HepG2 (cell line): ENCODE data around the gene GFPT1.

Experiments used
- ARHGAP35 ChIP-seq: sonication (generic); formaldehyde crosslinking; IDR thresholded peaks from 2 replicates; pipeline ENCODE4 v1.9.0; 2022; ENCODE audit warnings: mild to moderate bottlenecking, inconsistent platforms, moderate library complexity, missing genetic modification reagents, borderline replicate concordance
- JUND ChIP-seq: sonication (generic); formaldehyde crosslinking; IDR thresholded peaks from 2 replicates; pipeline ENCODE4 v1.8.0; 2022; ENCODE audit warnings: mild to moderate bottlenecking, missing genetic modification reagents
- RBM22 ChIP-seq: fragments of 200-400 bp; formaldehyde crosslinking; optimal IDR thresholded peaks from 2 replicates; pipeline ENCODE3; 2017; ENCODE audit warnings: mild to moderate bottlenecking, low read length, moderate library complexity
- TF ChIP-seq, protein P1 (sequence below), 2 experiments: IDR thresholded peaks; 2 replicates each; pipeline ENCODE4 v1.6.1; 2011 to 2012; ENCODE audit warnings: low read length in 2 of 2, borderline replicate concordance in 1 of 2, low read depth in 1 of 2, mild to moderate bottlenecking in 1 of 2, moderate library complexity in 1 of 2
- TF ChIP-seq, protein P2 (sequence below): sonication (generic); formaldehyde crosslinking; IDR thresholded peaks from 2 replicates; pipeline ENCODE4 v1.5.0; 2020; ENCODE audit warnings: mild to moderate bottlenecking, missing genetic modification reagents, moderate library complexity
- TF ChIP-seq, protein P3 (sequence below): sonication (generic); formaldehyde crosslinking; IDR thresholded peaks from 2 replicates; pipeline ENCODE4 v1.8.0; 2022; ENCODE audit warnings: mild to moderate bottlenecking, missing genetic modification reagents
- TF ChIP-seq, protein P4 (sequence below): sonication (generic); formaldehyde crosslinking; IDR thresholded peaks from 2 replicates; pipeline ENCODE4 v1.5.1; 2020; ENCODE audit warnings: missing genetic modification reagents, mild to moderate bottlenecking, borderline replicate concordance

DNA sequence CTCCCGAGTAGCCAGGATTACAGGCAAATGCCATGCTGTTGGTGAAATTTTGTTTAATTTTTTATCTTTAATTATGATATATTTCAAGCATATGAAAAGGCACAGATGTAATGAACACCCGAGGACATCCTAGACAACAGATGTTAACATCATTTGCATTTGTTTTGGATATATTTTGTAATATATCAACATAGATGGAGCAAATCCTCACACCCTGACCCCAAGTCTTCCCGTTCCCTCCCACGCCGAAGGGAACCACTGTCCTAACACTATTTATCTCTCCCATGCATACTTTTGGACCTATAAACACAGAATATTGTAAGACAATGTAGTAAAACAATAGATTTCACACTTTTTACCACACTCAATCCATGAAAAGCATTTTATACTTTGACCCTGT, 99.5 kb downstream of the GFPT1 start:
- no peak for TF ChIP-seq JUND (CRISPR knock-in tag)
- TF ChIP-seq, protein P1, sequence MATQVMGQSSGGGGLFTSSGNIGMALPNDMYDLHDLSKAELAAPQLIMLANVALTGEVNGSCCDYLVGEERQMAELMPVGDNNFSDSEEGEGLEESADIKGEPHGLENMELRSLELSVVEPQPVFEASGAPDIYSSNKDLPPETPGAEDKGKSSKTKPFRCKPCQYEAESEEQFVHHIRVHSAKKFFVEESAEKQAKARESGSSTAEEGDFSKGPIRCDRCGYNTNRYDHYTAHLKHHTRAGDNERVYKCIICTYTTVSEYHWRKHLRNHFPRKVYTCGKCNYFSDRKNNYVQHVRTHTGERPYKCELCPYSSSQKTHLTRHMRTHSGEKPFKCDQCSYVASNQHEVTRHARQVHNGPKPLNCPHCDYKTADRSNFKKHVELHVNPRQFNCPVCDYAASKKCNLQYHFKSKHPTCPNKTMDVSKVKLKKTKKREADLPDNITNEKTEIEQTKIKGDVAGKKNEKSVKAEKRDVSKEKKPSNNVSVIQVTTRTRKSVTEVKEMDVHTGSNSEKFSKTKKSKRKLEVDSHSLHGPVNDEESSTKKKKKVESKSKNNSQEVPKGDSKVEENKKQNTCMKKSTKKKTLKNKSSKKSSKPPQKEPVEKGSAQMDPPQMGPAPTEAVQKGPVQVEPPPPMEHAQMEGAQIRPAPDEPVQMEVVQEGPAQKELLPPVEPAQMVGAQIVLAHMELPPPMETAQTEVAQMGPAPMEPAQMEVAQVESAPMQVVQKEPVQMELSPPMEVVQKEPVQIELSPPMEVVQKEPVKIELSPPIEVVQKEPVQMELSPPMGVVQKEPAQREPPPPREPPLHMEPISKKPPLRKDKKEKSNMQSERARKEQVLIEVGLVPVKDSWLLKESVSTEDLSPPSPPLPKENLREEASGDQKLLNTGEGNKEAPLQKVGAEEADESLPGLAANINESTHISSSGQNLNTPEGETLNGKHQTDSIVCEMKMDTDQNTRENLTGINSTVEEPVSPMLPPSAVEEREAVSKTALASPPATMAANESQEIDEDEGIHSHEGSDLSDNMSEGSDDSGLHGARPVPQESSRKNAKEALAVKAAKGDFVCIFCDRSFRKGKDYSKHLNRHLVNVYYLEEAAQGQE (IDR thresholded peaks at IDR 0.05; ENCODE audit: borderline replicate concordance in 1 of 2, low read depth in 1 of 2, low read length in 2 of 2) = no peak
- TF ChIP-seq, protein P2, sequence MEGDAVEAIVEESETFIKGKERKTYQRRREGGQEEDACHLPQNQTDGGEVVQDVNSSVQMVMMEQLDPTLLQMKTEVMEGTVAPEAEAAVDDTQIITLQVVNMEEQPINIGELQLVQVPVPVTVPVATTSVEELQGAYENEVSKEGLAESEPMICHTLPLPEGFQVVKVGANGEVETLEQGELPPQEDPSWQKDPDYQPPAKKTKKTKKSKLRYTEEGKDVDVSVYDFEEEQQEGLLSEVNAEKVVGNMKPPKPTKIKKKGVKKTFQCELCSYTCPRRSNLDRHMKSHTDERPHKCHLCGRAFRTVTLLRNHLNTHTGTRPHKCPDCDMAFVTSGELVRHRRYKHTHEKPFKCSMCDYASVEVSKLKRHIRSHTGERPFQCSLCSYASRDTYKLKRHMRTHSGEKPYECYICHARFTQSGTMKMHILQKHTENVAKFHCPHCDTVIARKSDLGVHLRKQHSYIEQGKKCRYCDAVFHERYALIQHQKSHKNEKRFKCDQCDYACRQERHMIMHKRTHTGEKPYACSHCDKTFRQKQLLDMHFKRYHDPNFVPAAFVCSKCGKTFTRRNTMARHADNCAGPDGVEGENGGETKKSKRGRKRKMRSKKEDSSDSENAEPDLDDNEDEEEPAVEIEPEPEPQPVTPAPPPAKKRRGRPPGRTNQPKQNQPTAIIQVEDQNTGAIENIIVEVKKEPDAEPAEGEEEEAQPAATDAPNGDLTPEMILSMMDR = no peak
- TF ChIP-seq ARHGAP35 (CRISPR knock-in tag) = no peak
- TF ChIP-seq, protein P3, sequence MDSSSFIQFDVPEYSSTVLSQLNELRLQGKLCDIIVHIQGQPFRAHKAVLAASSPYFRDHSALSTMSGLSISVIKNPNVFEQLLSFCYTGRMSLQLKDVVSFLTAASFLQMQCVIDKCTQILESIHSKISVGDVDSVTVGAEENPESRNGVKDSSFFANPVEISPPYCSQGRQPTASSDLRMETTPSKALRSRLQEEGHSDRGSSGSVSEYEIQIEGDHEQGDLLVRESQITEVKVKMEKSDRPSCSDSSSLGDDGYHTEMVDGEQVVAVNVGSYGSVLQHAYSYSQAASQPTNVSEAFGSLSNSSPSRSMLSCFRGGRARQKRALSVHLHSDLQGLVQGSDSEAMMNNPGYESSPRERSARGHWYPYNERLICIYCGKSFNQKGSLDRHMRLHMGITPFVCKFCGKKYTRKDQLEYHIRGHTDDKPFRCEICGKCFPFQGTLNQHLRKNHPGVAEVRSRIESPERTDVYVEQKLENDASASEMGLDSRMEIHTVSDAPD (CRISPR knock-in tag) = no peak
- TF ChIP-seq RBM22 = no peak
- TF ChIP-seq, protein P4, sequence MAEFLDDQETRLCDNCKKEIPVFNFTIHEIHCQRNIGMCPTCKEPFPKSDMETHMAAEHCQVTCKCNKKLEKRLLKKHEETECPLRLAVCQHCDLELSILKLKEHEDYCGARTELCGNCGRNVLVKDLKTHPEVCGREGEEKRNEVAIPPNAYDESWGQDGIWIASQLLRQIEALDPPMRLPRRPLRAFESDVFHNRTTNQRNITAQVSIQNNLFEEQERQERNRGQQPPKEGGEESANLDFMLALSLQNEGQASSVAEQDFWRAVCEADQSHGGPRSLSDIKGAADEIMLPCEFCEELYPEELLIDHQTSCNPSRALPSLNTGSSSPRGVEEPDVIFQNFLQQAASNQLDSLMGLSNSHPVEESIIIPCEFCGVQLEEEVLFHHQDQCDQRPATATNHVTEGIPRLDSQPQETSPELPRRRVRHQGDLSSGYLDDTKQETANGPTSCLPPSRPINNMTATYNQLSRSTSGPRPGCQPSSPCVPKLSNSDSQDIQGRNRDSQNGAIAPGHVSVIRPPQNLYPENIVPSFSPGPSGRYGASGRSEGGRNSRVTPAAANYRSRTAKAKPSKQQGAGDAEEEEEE (CRISPR knock-in tag) = no peak
